K562 (cell line): ENCODE measurements around the gene SH2D7. TPM values are rescaled to one million over a fixed set of nuclear protein-coding genes. Genes with fewer than 3 reads are reported as not detected.
A peak's percentile ranks its signal among the peaks of the same experiment; 100 is the strongest.

Experiments
- ATAC-seq: fragments of 200-7000 bp; cut with Tn5 transposase; 3 replicates; pipeline ENCODE4 v1.9.1; 2020; ENCODE audit warnings: moderate library complexity
- BruUV-seq: library from RNA; stranded (reverse); fragments of 400-500 nt; replicated peaks from 2 replicates; lab custom pipeline; 2021; lab: Mats Ljungman, UMichigan
- CTCF ChIA-PET: fragments of 300-600 bp; formaldehyde crosslinking; extraction: SDS; loops from one replicate; lab custom pipeline; 2021; ENCODE audit warnings: low intra/inter-chr PET ratio; lab: Yijun Ruan, JAX
- POLR2A ChIA-PET: fragments of 300-600, 350-650 bp; sonication (Branson Sonifier 250); formaldehyde crosslinking; extraction: SDS; loops from one replicate; lab custom pipeline; 2021; ENCODE audit warnings: antibody characterized with exemption, inconsistent platforms; lab: Yijun Ruan, JAX
- DNase-seq, 4 experiments: peaks; one replicate each; pipeline versions ENCODE4 v3.0.0 to v3.0.0-alpha.2; 2011 to 2018; ENCODE audit warnings: low spot score in 3 of 4, mixed read lengths in 3 of 4; ENCODE audit errors: extremely low read depth in 1 of 4
- FAIRE-seq: peaks from 2 replicates; lab custom pipeline; 2011; peaks lifted over from hg19 to GRCh38; lab: Jason Lieb, UNC
- H2AFZ ChIP-seq: 2 replicates; pipeline ENCODE4 v1.6.0; 2011; ENCODE audit warnings: low read depth, low read length, control low read depth, inconsistent platforms
- H3K27ac ChIP-seq: fragments of 200-600 bp; 3 replicates; pipeline ENCODE4 v1.8.0; 2011; ENCODE audit warnings: low read depth, mild to moderate bottlenecking, control low read depth, inconsistent platforms, low read length, moderate library complexity, mixed read lengths; ENCODE audit errors: extremely low read depth
- H3K27me3 ChIP-seq, 2 experiments: fragments of 300-600 bp in 1 of 2; 2 replicates in 1 of 2; 3 replicates in 1 of 2; pipeline versions ENCODE4 v1.6.0 to v1.8.0; 2011; ENCODE audit warnings: inconsistent platforms in 2 of 2, low read length in 2 of 2, mild to moderate bottlenecking in 1 of 2, mixed read lengths in 1 of 2, moderate library complexity in 1 of 2; ENCODE audit not compliant: control insufficient read depth in 2 of 2, insufficient read depth in 2 of 2
- H3K36me3 ChIP-seq: fragments of 300-600 bp; 3 replicates; pipeline ENCODE4 v1.8.0; 2011; ENCODE audit warnings: mild to moderate bottlenecking, low read length, inconsistent platforms; ENCODE audit not compliant: control insufficient read depth, insufficient read depth
- H3K4me1 ChIP-seq, 2 experiments: fragments of 200-600 bp in 1 of 2; replicated peaks in 1 of 2; 2 replicates in 1 of 2; 3 replicates in 1 of 2; pipeline versions ENCODE4 v1.5.1 to v1.8.0; 2011; ENCODE audit warnings: inconsistent platforms in 2 of 2, low read length in 2 of 2, mild to moderate bottlenecking in 1 of 2, mixed read lengths in 1 of 2, moderate library complexity in 1 of 2; ENCODE audit not compliant: control insufficient read depth in 2 of 2, insufficient read depth in 2 of 2
- H3K4me2 ChIP-seq: 2 replicates; pipeline ENCODE4 v1.6.1; 2011; ENCODE audit warnings: low read length, control low read depth, inconsistent platforms, mixed read lengths; ENCODE audit not compliant: insufficient read depth
- H3K4me3 ChIP-seq: fragments of 200-600 bp; sonication (generic), shearing (Covaris generic); 2 replicates; pipeline ENCODE4 v1.5.1; 2016; ENCODE audit warnings: control low read depth, inconsistent platforms
- H3K79me2 ChIP-seq: fragments of 200-600 bp; 3 replicates; pipeline ENCODE4 v1.8.0; 2011; ENCODE audit warnings: low read length, inconsistent platforms; ENCODE audit not compliant: control insufficient read depth, insufficient read depth
- H3K9ac ChIP-seq, 2 experiments: 2 replicates each; pipeline versions ENCODE4 v1.6.0 to v1.6.1; 2011; ENCODE audit warnings: low read depth in 2 of 2, low read length in 2 of 2, control low read depth in 1 of 2, inconsistent platforms in 1 of 2, mild to moderate bottlenecking in 1 of 2, mixed read lengths in 1 of 2; ENCODE audit not compliant: insufficient read depth in 1 of 2
- H3K9me1 ChIP-seq: one replicate; pipeline ENCODE4 v1.6.0; 2011; ENCODE audit warnings: inconsistent platforms, mild to moderate bottlenecking, low read length, moderate library complexity; ENCODE audit not compliant: control insufficient read depth, insufficient read depth
- H3K9me3 ChIP-seq: replicated peaks from 2 replicates; pipeline ENCODE4 v1.5.1; 2011; ENCODE audit warnings: low read depth, low read length, inconsistent platforms; ENCODE audit not compliant: control insufficient read depth, insufficient read depth
- H4K20me1 ChIP-seq: replicated peaks from 2 replicates; pipeline ENCODE4 v1.6.1; 2011; ENCODE audit warnings: low read length, inconsistent platforms, mixed read lengths; ENCODE audit not compliant: control insufficient read depth, insufficient read depth
- COPS2 ChIP-seq: fragments of 450-650 bp; conservative IDR thresholded peaks from 2 replicates; pipeline ENCODE4 v1.6.1; 2016; ENCODE audit warnings: mild to moderate bottlenecking, moderate library complexity
- L3MBTL2 ChIP-seq: fragments of 450-650 bp; IDR thresholded peaks from 2 replicates; pipeline ENCODE4 v1.6.1; 2016; ENCODE audit warnings: mild to moderate bottlenecking, moderate library complexity
- RFX1 ChIP-seq: fragments of 450-650 bp; IDR thresholded peaks from 2 replicates; pipeline ENCODE4 v1.6.1; 2016; ENCODE audit warnings: mild to moderate bottlenecking, moderate library complexity
- RNF2 ChIP-seq: sonication (generic); IDR thresholded peaks from 2 replicates; pipeline ENCODE4 v1.6.1; 2016
- TAF1 ChIP-seq: IDR thresholded peaks from 2 replicates; pipeline ENCODE4 v1.6.1; 2011; ENCODE audit warnings: mild to moderate bottlenecking, low read length, moderate library complexity; ENCODE audit not compliant: insufficient read depth, control insufficient read depth, severe bottlenecking; ENCODE audit errors: extremely low read depth
- UBTF ChIP-seq, 2 experiments: IDR thresholded peaks; 2 replicates each; pipeline ENCODE4 v1.6.1; 2012; ENCODE audit warnings: improper control_type of control experiment in 2 of 2, low read depth in 2 of 2, low read length in 2 of 2, borderline replicate concordance in 1 of 2
- WHSC1 ChIP-seq: IDR thresholded peaks from one replicate; pipeline ENCODE4 v1.6.1; 2012; ENCODE audit warnings: low read length, control low read depth, inconsistent platforms
- ZNF445 ChIP-seq: fragments of 250-450 bp; sonication (Bioruptor Pico); IDR thresholded peaks from 2 replicates; pipeline ENCODE4 v1.4.0; 2020; ENCODE audit warnings: low read depth, mild to moderate bottlenecking, moderate library complexity
- ZNF75A ChIP-seq: fragments of 450-650 bp; formaldehyde crosslinking; IDR thresholded peaks from 2 replicates; pipeline ENCODE4 v1.4.0; 2020; ENCODE audit warnings: mild to moderate bottlenecking
- WGBS: fragments of 100-300 bp; shearing (Covaris generic); methylation state at CpG from one replicate; pipeline ENCODE4 v1.1.6; 2016; ENCODE audit warnings: low coverage, mixed read lengths; ENCODE audit not compliant: insufficient coverage; ENCODE audit errors: missing lambda C conversion rate; 5-methylcytosine and 5-hydroxymethylcytosine counted together
- in situ Hi-C: fragments of 300-500 bp; cut with MboI; formaldehyde crosslinking; loops from 4 replicates; pipeline ENCODE4 v1.15.0; 2018; ENCODE audit warnings: inconsistent platforms, mixed read lengths
- intact Hi-C: fragments of 100-400 bp; cut with micrococcal nuclease; formaldehyde crosslinking; loops from 2 replicates; pipeline ENCODE4 v1.14.2; 2022
- polyA plus RNA-seq, 8 experiments: library from polyadenylated mRNA; depleted of rRNA in 4 of 8; stranded (reverse) in 5 of 8; unstranded in 3 of 8; fragments of >200 nt; fragmentation: Nextera tagmentation in 2 of 8; fragmentation: Illumina TruSeq in 1 of 8; extraction: Ambion mirVana in 2 of 8; extraction: Trizol in 1 of 8; gene quantifications; 2 replicates each; pipeline versions ENCODE4 v1.2.1 to v1.2.3, GENCODE V29; 2011 to 2014; ENCODE audit warnings: inconsistent platforms in 1 of 8, missing spikeins in 1 of 8
- total RNA-seq, 7 experiments: library from RNA; depleted of rRNA in 6 of 7; stranded (reverse); fragments of >200 nt in 6 of 7; fragmentation: Illumina TruSeq in 2 of 7; extraction: Trizol in 2 of 7; gene quantifications; 2 replicates each; pipeline versions ENCODE4 v1.2.1 to v1.2.3, GENCODE V29; 2011 to 2021; ENCODE audit warnings: low replicate concordance in 1 of 7
- TF ChIP-seq, protein P1 (sequence below), 2 experiments: fragments of 450-650 bp; conservative IDR thresholded peaks; 2 replicates each; pipeline ENCODE4 v1.6.1; 2017; ENCODE audit warnings: mild to moderate bottlenecking in 2 of 2, moderate library complexity in 2 of 2

SH2D7 gene
- total and polyA plus RNA-seq, 9 of the 15 experiments (the other 6 are each of a cell fraction or from before 2014, with no cell fraction given): not detected

GRCh38 chr15:78060232-78060631, 32.1 kb upstream of the SH2D7 start:
- in situ Hi-C loops: no loop called here
- Histone ChIP-seq H4K20me1 (peaks cover 5% of the 10 kb centered on the region; the same call in 1 of the 2 replicates), H3K9me3 (no peaks in the 10 kb centered on the region), H3K4me1 (peaks cover 3 to 4% of the 10 kb centered on the region in 2 experiments; a peak in 3 of 5 replicates), H3K4me3 (no peak overlapping the region), H2AFZ (no peak overlapping the region), H3K9me1 (no peaks in the 10 kb centered on the region), H3K27me3 (no peaks in the 10 kb centered on the region), H3K4me2 (no peak overlapping the region), H3K9ac (no peak overlapping the region), H3K79me2 (0 out of 3 replicates have a peak, but pooled peaks cover 2% of the 10 kb centered on the region), H3K36me3 (no peaks in the 10 kb centered on the region), H3K27ac (no peak overlapping the region)
- 83% methylated on average over 5 of the region's 5 CpGs for WGBS
- CTCF ChIA-PET: no interaction called here
- POLR2A ChIA-PET: interaction anchor here (0.9 to 1.4 kb wide), 2 partner anchors 12 to 19 kb away, joined by 3 to 4 read pairs; no protein-coding TSS in a partner anchor
- ATAC-seq: no peak
- BruUV-seq: no TSS peak
- FAIRE-seq: no peak
- intact Hi-C loops: no loop called here
- TF ChIP-seq COPS2 (no peak), L3MBTL2 (no peak), ZNF445 (no peak), WHSC1 (no peak)
- no peak for DNase-seq

GRCh38 chr15:78061963-78062427, 30.4 kb upstream of the SH2D7 start:
- peaks cover 0 to 4% of the 10 kb centered on the region in 2 experiments; a peak in 3 of 5 replicates for H3K4me1 ChIP-seq
- peaks cover 7% of the 10 kb centered on the region; the same call in 1 of the 2 replicates for H4K20me1 ChIP-seq
- ChIA-PET CTCF (no interaction called here), POLR2A (interaction anchor here (1.2 to 2.0 kb wide), 5 partner anchors 10 to 37 kb away, joined by 3 to 7 read pairs (median 3); no protein-coding TSS in a partner anchor)
- BruUV-seq: no TSS peak
- no peaks in the 10 kb centered on the region for H3K36me3 ChIP-seq
- 4% methylated on average over 6 of the region's 6 CpGs for WGBS
- H2AFZ ChIP-seq: no peak overlapping the region
- no peak overlapping the region for H3K4me3 ChIP-seq
- no peaks in the 10 kb centered on the region for H3K9me1 ChIP-seq
- TF ChIP-seq RFX1 (peak; percentile 55), UBTF (IDR thresholded peaks at IDR 0.05; ENCODE audit: borderline replicate concordance in 1 of 2, low read depth in 2 of 2, low read length in 2 of 2) (0 out of 4 replicates have a peak, but pooled peaks of 1 of the 2 experiments have one; percentile 34), ZNF75A (CRISPR knock-in tag) (0 out of 2 replicates have a peak, but pooled peaks have one; percentile 40), RNF2 (no peak), TAF1 (no peak)
- TF ChIP-seq, protein P1, sequence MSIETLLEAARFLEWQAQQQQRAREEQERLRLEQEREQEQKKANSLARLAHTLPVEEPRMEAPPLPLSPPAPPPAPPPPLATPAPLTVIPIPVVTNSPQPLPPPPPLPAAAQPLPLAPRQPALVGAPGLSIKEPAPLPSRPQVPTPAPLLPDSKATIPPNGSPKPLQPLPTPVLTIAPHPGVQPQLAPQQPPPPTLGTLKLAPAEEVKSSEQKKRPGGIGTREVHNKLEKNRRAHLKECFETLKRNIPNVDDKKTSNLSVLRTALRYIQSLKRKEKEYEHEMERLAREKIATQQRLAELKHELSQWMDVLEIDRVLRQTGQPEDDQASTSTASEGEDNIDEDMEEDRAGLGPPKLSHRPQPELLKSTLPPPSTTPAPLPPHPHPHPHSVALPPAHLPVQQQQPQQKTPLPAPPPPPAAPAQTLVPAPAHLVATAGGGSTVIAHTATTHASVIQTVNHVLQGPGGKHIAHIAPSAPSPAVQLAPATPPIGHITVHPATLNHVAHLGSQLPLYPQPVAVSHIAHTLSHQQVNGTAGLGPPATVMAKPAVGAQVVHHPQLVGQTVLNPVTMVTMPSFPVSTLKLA (conservative IDR thresholded peaks at IDR 0.05): 0 out of 4 replicates have a peak, but pooled peaks of 1 of the 2 experiments have one; percentile 20
- in situ Hi-C loops: no loop called here
- DNase-seq (peak in 2 of 4 experiments; percentile 35 to 44), FAIRE-seq (peak; percentile 81), ATAC-seq (peak; percentile 79)
- H3K9me3 ChIP-seq: no peaks in the 10 kb centered on the region
- 0 out of 3 replicates have a peak, but pooled peaks cover 5% of the 10 kb centered on the region for H3K79me2 ChIP-seq
- no peaks in the 10 kb centered on the region for H3K27me3 ChIP-seq
- no peak overlapping the region for H3K27ac ChIP-seq
- peak overlapping the region; percentile 64 for H3K4me2 ChIP-seq
- intact Hi-C loops: no loop called here
- no peak overlapping the region for H3K9ac ChIP-seq
